NCI-H2107 treated with DMSO at 0.1 percent for 48 hours (cell line): ENCODE measurements around the gene PRPF39.
"Not testable (repeated sequence)": the region's sequence is repeated elsewhere in the genome, so short reads cannot be mapped to it uniquely, and the experiment has no call there.

ENCODE experiments used
- DNase-seq: peaks from one replicate; lab custom pipeline; 2025; ENCODE audit not compliant: unreplicated experiment; lab: John Stamatoyannopoulos, UW

Gene PRPF39

DNA sequence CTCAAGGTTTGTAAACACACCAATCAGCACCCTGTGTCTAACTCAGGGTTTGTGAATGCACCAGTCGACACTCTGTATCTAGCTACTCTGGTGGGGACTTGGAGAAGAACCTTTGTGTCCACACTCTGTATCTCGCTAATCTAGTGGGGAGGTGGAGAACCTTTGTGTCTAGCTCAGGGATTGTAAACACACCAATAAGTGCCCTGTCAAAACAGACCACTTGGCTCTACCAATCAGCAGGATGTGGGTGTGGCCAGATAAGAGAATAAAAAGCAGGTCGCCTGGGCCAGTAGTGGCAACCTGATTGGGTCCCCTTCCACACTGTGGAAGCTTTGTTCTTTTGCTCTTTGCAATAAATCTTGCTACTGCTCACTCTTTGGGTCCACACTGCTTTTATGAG lies 2.8 kb upstream of the PRPF39 start:
- not testable (repeated sequence) for DNase-seq

DNA sequence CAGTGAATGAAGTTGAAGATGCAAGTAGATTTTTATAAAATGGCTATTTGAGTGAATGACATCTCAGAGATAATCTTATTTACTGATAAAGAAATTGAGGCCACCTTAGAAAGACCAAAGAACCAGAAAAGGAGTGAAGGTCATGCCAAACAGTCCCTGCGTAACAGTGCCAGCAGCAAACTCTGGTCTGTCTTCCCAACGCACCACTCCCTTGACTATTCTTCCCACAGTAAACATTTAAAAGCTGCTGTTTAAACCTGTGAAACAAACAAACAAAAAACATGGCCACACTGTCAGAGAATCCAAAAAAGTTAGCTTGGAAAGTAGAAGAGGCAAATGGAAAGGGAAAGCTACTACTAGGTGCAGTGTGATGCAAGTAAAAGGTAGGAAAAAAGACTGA lies 1.5 kb upstream of the PRPF39 start:
- DNase-seq: no peak

DNA sequence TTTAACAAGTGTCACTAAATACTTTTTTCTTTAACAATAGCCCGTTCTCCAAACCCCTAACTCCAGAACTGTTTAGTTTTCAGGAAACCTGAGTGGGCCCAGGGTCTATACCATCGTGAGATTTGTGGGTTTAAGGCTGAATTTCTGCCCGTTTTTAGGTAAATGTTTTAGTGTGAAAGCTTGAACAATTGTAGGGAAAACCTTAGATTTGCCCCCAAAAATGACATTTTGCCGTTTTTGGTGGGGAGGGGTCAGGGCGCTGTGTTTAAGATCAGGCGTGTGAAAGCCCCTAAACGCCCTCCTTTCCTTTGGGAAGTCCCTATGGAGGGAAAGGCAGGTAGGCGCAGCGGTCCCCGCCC lies 320 bp upstream of the PRPF39 start:
- DNase-seq: no peak

DNA sequence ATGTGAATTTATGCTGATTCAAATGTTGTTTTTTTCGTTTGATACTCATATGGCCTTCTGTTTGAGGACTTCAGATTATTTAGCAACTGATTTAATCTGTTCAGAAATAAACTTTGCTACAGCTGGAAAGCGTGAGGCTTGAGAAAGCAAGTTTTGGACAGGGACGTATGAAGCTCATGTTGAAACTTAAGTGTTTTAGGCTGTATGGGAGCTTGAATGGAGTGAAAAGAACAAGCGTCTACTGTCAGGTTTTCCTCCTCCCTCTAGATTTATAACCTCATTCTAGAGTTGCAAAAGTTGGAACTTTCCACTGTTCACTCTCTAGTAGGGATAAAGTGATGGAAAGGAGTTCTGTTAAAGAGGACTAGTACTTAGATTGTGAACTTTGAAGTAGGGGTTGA lies 1.0 kb downstream of the PRPF39 start:
- no peak for DNase-seq

DNA sequence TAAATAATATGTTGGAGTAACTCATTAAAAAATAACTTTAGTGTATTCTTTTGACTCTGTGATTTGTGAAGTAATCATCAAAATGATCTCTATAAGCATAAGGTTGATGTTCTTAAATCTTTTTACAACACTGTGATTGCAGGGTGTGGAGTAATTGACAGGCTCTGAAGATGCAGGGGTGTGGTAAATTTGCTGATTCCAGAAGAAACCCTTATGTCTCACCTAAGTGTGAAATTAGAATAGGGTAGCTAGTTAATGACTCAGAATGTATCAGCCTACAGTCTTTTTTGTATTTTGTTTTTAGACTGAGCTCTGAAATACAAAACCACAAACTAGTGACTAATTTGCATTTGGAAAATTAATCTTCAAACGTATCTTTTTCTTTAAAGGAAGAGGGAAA lies 5.9 kb downstream of the PRPF39 start:
- no peak for DNase-seq

DNA sequence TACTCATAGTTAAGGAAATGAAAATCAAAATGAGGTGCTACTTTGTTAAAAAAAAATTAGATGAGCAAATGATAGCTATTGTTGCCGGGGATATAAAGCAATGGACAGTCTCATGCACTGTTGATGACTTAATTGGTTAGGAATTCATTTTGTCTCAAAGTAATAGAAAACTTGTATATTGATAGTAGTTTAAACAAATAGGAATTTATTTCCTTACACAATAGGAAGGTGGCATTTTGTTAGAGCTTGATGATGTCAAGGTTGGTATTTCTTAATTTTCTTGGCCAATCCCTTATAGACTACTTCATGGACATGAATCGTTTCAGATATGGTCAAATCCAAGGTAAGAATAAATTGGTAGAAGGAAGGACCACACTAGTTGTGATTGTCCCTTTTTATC lies 7.8 kb downstream of the PRPF39 start:
- no peak for DNase-seq

DNA sequence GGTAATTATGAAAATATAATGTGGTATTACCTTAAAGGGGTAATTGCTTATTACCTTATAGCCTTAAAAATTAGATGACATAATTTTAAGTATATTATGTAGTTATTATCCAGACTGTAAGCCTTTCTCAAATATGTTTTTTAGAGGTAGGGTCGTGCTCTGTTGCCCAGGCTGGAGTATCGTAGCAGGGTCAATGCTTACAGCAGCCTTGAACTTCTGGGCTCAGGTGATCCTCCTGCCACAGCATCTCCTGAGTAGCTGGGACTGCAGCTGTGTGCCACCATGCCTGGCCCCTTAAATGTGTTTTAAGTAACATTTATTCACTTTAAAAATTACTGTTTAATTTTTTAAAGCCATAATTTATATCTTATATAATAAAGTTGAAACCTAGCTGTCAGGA lies 10.4 kb downstream of the PRPF39 start:
- DNase-seq: no peak

DNA sequence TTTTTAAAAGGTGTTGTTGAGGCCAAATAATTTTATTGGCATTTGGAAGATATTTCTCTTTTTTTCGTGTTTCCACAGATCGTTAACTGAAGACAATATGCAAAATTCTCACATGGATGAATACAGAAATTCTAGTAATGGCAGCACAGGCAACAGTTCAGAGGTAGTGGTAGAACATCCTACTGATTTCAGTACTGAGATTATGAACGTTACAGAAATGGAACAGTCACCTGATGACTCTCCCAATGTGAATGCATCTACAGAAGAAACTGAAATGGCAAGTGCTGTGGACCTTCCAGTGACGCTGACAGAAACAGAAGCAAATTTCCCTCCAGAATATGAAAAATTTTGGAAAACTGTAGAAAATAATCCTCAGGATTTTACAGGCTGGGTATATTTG lies 11.2 kb downstream of the PRPF39 start:
- no peak for DNase-seq

DNA sequence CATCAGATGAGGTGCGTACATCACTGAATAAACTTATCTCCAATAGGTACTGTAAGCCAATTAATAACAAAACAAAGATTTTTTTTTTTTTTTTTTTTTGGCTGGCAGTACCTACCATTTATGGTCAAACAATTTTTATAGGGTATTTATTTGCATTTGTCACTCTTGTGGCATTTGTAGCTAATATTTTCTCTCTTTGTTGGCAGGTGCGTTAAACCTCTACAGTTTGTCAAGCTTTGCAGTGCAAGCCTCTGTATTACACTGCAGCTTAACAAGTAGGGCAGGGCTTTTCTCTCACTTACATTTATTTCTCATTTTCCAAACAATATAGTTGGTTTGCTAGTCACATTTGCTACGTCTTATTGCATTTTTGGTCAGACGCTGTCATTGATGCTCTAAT lies 12.3 kb downstream of the PRPF39 start:
- no peak for DNase-seq

DNA sequence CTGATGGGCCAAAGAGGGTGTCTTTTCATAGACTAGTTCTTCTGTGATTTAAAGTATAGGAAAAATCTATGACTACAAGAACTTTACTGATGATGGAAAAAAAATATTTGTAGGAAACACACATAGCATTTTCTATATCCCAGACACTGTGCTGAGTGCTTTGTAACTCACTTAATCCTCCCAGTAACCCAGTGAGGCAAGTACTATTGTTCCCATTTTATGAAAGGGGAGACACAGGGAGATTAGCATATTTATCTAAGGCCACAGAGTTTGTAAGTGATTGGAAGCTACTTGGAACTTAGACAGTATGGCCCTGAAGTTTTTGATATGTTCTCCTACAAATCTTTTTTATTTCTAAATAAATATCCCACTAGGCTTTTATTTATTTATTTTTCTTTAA lies 19.9 kb downstream of the PRPF39 start:
- DNase-seq: no peak

DNA sequence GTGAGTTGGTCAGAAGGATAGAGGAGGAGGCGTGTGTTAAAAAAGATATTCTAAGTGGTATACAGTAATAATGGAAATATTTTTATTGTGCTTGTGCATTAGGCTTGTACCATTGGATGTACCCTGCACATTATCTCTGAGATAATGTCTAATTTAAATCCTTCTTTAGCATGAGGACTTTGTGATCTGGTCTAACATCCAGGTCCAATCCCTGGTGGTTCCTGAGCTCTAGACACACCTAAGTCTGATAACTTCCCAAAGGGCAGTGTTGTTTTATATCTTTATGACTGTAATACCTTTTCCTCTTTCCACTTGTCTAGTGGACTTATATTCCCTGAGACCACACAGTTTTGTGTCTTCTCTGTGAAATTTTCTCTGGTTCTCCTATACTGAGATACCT lies 20.6 kb downstream of the PRPF39 start:
- DNase-seq: no peak

DNA sequence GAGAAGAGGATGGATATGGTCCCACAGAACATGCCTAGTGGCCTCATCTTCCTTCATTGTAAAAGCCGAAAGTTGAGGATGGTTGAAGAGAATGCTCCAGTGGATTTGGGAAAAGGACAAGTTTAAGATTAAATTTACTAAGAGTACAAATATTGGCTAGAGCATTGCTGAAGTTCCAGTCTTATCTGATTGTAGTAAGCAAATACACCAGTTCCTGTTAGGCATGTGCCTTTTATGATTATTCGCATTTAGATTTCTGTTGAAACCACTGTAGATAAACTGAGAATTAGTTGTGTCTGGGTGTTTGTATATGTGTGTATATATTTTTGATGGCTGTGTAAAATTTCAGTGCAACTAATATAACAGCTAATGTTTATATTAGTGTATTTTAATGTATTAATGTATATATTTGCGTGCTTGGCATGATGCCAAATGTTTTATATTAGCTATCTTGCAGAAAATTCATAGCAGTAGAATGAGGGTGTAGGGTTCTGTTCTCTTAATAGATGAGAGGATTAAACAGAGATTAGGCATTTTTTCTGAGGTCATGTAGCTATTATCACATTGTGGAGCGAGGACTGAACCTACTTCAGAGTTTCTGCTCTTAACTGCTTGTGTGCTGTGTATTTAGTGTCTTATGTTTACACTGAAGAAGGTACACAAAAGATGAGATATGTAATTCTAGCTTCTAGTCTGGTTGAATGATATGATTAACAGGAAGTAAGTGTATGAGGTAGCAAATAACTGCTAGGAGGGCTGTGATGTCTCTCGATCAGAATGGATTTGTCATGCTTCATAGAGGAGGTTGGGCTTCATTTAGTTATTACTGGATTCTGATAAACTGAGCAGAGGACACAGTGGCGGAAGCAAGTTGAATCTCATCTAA lies 29.2 kb downstream of the PRPF39 start:
- peak; percentile 28 for DNase-seq

DNA sequence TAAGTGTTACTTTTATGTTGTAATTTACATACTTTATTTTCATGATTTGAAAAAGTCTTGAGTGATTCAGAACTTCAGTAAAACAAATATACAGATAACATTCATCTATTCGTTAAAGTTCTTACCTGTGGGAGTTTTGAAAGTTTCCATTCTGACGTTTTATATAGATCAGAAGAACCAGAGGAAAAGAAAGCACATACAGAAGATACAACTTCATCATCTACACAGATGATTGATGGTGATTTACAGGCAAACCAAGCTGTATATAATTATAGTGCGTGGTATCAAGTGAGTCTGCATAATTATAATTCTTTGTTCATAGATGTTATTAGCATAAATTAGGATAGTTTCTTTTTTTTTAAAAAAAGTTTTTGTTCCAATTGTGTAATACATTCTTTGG lies 30.4 kb downstream of the PRPF39 start:
- no peak for DNase-seq

DNA sequence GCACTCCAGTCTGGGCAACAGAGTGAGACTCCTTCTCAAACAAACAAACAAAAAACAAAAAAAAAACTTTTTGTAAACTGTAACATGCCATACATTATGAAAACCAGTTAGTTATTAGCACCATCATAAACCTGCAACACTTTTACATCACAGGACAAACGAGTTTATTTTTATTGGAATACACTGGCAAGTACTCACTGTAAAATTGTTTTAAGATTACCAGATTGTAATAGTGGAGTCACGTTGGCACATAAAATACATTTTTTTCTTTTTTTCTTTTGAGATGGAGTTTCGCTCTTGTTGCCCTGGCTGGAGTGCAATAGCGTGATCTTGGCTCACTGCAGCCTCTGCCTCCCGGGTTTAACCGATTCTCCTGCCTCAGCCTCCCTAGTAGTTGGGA lies 34.7 kb downstream of the PRPF39 start:
- DNase-seq: no peak

DNA sequence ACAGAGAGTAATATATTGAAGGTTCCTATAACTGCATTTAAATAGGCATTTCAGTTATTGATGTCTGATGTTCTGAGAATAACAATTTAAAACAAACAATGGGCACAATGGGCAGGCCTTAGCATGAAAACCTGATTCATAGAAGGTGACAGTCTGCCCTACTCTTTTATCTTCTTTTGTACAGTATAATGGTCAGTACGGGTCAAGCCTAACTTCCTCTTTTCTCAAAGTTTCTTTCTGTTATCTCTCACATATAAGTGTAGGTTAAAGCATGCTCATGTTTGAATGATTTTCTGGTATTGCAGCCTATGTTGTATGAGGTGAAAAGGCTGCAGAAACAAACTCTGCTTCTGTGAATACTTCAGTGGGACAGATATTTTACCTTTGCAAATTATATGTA lies 36.2 kb downstream of the PRPF39 start:
- DNase-seq: no peak

DNA sequence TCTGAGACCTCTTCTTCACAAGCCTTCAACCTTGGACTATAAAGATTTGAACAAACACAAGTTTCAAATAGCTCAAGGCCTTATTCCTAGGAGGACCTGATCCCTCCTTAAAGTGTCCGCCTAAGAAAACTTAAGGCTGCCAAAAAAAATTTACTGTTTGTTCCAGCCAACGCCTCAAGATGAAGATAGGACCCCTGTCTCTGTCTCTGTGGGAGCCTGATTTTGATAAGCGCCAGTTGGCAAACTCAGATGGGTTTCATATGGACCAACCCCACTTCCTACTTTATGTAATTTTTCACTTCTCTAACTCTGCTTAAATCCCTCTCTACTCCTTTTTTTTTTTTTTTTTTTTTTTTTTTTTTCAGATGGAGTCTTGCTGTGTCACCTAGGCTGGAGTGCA lies 39.4 kb downstream of the PRPF39 start:
- no peak for DNase-seq

DNA sequence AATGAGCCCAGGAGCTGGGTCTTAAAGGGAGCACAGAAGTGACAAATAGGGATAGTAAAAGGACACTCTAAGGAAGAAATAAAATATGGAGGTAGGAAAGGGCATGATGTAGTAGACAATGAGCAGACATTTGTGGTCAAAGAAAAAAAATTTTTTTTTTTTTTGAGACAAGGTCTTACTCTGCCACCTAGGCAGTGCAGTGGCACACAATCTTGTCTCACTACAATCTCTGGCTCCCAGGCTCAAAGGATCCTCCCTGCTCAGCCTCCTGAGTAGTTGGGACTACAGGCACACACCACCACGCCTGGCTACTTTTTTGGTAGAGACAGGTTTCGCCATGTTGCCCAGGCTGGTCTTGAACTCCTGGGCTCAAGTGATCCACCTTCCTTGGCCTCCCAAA lies 41.8 kb downstream of the PRPF39 start:
- DNase-seq: no peak

DNA sequence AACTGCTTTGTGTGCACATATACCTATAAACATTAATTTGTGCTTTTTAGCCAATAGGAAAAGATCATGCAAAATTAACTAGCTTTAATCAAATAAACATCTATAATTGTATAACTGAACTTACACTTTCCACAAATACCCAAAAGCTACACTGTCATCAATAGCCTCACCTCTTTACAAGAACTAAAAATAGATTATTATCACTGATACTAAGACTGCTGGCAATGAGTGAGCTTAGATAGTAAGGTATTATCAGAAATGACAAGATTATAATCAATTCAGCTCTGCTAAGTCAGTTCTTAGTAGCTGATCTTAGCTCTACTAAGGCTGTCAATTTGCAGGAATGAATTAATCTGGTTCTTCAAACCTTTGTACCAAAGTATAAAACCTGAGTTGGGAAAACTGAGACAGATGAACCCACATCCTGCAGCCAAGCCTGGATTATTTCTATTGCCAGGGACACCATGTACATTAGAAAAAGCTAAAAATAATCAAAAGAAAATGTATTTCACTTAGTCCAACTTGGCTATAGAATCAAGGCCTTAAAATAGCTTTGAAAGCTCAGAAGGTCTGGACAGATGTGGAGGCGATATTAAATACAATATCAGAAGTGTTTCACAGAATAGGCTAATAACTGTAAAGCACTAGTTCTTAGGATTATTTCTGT lies 45.2 kb downstream of the PRPF39 start:
- DNase-seq: no peak

DNA sequence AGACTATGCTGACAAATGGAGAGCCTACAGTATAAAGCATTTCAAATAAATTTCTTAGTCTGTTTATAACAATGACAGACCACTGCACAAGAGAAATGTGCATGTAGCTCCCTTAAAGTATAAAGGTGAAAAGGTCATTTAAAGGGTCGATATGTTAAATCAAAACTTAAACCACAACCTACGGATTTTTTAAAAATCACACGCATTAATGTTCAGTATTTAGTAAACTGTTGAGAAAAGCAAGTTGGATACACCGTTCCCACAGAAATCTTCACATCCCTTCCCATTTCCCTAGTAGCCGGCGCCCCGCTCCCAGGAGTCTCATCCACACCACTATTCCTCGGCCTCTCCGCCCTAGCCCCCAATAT lies 49.8 kb downstream of the PRPF39 start:
- DNase-seq: no peak

DNA sequence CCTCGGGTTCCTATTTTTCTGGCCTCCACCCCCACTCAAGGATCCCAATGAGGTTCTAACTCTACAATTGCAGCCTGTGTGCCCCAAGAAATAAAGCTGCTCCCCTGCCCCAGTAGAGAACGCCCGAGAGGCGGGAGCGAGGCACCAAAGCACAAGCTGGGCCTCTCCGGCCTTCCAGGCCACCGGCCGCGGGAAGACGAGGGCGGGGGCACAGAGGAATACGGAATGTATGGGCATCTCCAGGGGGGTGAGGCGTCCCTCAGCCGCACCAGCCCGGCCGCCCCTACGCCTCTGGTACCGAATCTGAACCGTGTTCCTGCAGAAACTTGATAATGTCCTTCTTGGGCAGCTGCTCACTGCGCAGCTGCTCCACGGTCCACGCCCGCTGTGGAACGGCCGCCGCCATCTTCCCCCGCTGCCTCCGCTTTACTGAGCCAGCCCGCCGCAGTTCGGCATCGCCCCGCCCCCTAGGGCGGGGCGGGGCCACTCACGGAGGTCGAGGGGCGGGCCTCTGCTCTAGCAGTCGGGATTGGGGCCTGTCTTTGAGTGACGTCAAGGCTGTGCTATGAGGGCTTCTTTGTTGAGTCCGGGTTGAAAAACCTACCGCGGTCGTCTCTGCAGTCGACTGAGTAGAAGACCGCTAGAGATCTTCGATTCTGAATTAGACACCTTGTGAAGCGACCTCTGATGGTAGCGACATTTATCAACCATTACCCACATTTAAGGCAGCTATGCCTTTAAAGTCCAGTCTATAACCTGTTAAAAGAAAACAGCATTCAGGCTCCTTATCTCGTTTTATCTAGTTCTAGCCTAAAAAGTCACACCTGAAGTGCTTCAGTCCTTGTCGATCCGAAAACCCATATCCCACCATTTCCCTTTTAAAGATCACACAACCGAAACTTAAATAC lies 50.4 kb downstream of the PRPF39 start, which contains the start of gene FKBP3:
Gene FKBP3 (minus strand): TSS at position 431 of the 908 bp plus-strand sequence. CDS start 25 bp downstream, at position 406.
- peak; percentile 99 for DNase-seq

DNA sequence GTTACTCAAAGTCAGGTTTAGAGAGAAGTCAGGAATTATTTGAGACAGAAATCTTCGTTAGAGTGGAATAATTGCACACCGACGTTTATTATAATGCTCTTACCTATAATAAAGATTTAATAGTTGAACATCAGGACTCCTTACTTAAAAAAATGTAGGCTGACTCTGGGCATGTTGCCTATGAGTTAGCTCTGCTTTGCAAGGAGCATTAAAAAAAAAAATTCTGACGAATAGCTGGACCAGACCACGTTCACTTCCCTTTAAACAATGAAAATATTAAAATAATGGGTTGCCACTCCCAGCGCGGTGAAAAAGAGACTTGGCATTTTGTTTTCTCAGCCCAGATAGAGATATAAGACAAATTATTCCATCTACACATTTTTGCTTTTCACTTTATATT lies 51.2 kb downstream of the PRPF39 start:
- DNase-seq: peak; percentile 54
